ENCODE measurements around the gene VGLL3.

Gene VGLL3

DNA sequence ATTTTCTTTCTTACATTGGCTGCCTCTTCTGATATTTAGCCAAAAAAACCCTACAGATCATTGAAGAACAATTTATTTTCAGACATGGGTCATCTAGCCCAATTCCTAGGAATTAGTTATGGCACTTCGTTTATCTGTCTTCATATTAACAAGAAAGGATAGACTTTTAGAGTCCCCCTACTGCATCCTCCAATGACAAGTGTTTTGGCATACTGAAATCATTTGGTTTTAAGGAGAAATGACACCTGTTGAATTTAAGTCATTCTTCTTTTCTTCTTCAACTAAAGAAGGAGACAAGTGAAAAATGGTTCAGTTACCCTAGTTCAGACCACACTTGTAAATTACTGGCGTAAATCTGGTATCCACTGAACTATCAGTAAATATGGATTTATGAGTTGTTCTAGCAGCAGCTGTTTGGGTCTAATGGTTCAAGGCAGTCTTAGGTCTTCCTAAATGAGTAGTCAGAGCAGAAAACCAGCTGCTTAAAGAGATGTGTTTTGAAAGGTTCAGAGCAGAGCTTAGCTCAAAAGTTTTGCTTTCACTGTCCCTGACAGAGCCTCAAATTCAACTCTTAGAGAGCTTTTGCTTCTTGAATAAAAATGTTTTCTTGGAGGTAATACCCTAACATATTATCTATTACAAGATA, 5.6 kb downstream of the VGLL3 start:
- Histone ChIP-seq H3K4me2 (ENCODE audit: low read length) (no peak overlapping the region), H3K9me2 (replicated peaks; ENCODE audit: control insufficient read depth, low read length) (no peaks in the 10 kb centered on the region), H3K4me3 (ENCODE audit: low read length) (no peak overlapping the region), H3F3A (ENCODE audit: control insufficient read depth, insufficient read depth) (no peaks in the 10 kb centered on the region), H3K4me1 (ENCODE audit: control insufficient read depth, low read length) (no peaks in the 10 kb centered on the region), H3K36me3 (ENCODE audit: control insufficient read depth, low read length) (no peaks in the 10 kb centered on the region), H4K20me1 (ENCODE audit: control insufficient read depth, insufficient read depth, low read depth, low read length) (no peaks in the 10 kb centered on the region), H3K27ac (ENCODE audit: low read depth, low read length) (no peak overlapping the region), H3K9me3 (ENCODE audit: control insufficient read depth, insufficient read depth, low read length) (no peaks in the 10 kb centered on the region), H3K27me3 (ENCODE audit: control insufficient read depth, low read length) (no peaks in the 10 kb centered on the region), H3K79me2 (ENCODE audit: control insufficient read depth, low read length) (no peaks in the 10 kb centered on the region)
- TF ChIP-seq, protein P1, sequence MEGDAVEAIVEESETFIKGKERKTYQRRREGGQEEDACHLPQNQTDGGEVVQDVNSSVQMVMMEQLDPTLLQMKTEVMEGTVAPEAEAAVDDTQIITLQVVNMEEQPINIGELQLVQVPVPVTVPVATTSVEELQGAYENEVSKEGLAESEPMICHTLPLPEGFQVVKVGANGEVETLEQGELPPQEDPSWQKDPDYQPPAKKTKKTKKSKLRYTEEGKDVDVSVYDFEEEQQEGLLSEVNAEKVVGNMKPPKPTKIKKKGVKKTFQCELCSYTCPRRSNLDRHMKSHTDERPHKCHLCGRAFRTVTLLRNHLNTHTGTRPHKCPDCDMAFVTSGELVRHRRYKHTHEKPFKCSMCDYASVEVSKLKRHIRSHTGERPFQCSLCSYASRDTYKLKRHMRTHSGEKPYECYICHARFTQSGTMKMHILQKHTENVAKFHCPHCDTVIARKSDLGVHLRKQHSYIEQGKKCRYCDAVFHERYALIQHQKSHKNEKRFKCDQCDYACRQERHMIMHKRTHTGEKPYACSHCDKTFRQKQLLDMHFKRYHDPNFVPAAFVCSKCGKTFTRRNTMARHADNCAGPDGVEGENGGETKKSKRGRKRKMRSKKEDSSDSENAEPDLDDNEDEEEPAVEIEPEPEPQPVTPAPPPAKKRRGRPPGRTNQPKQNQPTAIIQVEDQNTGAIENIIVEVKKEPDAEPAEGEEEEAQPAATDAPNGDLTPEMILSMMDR (IDR thresholded peaks at IDR 0.05; ENCODE audit: low read depth, low read length, poor library complexity, severe bottlenecking), result no peak
- TF ChIP-seq EZH2phosphoT487 (IDR thresholded peaks at IDR 0.05; ENCODE audit: borderline replicate concordance, low read length), result no peak

DNA sequence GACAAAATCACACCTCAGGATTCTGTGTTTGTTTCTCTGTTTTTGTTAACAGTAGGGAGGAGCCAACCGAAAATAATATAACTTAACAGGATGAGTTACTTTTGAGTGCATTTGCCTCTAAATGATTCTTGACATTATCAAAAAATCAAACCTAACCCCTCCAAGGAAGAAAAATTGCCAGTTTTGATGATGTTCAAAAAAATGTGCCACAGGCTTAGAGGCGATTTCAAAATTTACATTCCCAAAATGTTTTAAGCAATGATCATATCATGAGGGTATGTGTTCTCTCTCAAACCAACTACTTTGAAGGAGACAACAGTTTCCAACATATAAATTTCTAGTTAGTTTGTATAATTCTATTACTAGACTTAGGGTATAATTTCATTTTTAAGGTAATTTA, 6.7 kb downstream of the VGLL3 start:
- no peaks in the 10 kb centered on the region for H3K9me2 ChIP-seq (replicated peaks; ENCODE audit: control insufficient read depth, low read length)
- no peaks in the 10 kb centered on the region for H3K27me3 ChIP-seq (ENCODE audit: control insufficient read depth, low read length)
- TF ChIP-seq, protein P1 (IDR thresholded peaks at IDR 0.05; ENCODE audit: low read depth, low read length, poor library complexity, severe bottlenecking), result no peak
- no peak for TF ChIP-seq EZH2phosphoT487 (IDR thresholded peaks at IDR 0.05; ENCODE audit: borderline replicate concordance, low read length)
- H3K9me3 ChIP-seq (ENCODE audit: control insufficient read depth, insufficient read depth, low read length), result no peaks in the 10 kb centered on the region
- H3K4me2 ChIP-seq (ENCODE audit: low read length), result no peak overlapping the region
- no peaks in the 10 kb centered on the region for H3K36me3 ChIP-seq (ENCODE audit: control insufficient read depth, low read length)
- H3K4me3 ChIP-seq (ENCODE audit: low read length), result no peak overlapping the region
- no peaks in the 10 kb centered on the region for H4K20me1 ChIP-seq (ENCODE audit: control insufficient read depth, insufficient read depth, low read depth, low read length)
- no peak overlapping the region for H3K27ac ChIP-seq (ENCODE audit: low read depth, low read length)
- no peaks in the 10 kb centered on the region for H3K4me1 ChIP-seq (ENCODE audit: control insufficient read depth, low read length)
- no peaks in the 10 kb centered on the region for H3K79me2 ChIP-seq (ENCODE audit: control insufficient read depth, low read length)
- no peaks in the 10 kb centered on the region for H3F3A ChIP-seq (ENCODE audit: control insufficient read depth, insufficient read depth)

DNA sequence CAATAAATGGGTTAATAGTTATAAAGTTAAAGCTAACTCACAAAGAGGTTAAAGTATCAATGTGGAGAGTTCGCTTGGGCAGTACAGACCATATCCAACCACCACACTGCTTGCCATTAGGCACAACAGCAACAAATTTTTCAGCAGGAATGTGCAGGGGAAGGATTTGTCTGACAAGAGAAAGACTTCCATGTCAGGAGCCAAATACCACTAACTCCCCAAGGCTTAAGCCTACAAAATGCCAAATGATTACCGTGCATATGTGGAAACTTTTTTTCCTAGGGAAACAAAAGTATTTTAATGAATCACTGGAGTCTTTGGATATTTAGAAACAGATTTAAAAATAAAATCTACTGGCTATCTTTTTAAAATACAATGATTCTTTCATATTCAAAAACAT, 8.1 kb downstream of the VGLL3 start:
- Histone ChIP-seq H3K79me2 (ENCODE audit: control insufficient read depth, low read length) (no peaks in the 10 kb centered on the region), H4K20me1 (ENCODE audit: control insufficient read depth, insufficient read depth, low read depth, low read length) (no peaks in the 10 kb centered on the region), H3F3A (ENCODE audit: control insufficient read depth, insufficient read depth) (no peaks in the 10 kb centered on the region), H3K36me3 (ENCODE audit: control insufficient read depth, low read length) (no peaks in the 10 kb centered on the region), H3K4me2 (ENCODE audit: low read length) (no peak overlapping the region), H3K27ac (ENCODE audit: low read depth, low read length) (no peak overlapping the region), H3K4me1 (ENCODE audit: control insufficient read depth, low read length) (no peaks in the 10 kb centered on the region), H3K4me3 (ENCODE audit: low read length) (no peak overlapping the region), H3K9me3 (ENCODE audit: control insufficient read depth, insufficient read depth, low read length) (no peaks in the 10 kb centered on the region), H3K27me3 (ENCODE audit: control insufficient read depth, low read length) (no peaks in the 10 kb centered on the region), H3K9me2 (replicated peaks; ENCODE audit: control insufficient read depth, low read length) (no peaks in the 10 kb centered on the region)
- TF ChIP-seq, protein P1 (IDR thresholded peaks at IDR 0.05; ENCODE audit: low read depth, low read length, poor library complexity, severe bottlenecking), result no peak
- TF ChIP-seq EZH2phosphoT487 (IDR thresholded peaks at IDR 0.05; ENCODE audit: borderline replicate concordance, low read length), result no peak
